Pancreas (tissue), 10 donors: Measurements from ENCODE around the gene CUZD1. TPM values are rescaled to one million over a fixed set of nuclear protein-coding genes. Genes with fewer than 3 reads are reported as not detected.

ENCODE experiments used
- ATAC-seq, 4 donors: fragments of 200-7000 bp; cut with Tn5 transposase; one replicate each; pipeline versions ENCODE4 v1.8.0 to v1.9.1; 2020; ENCODE audit warnings: mild to moderate bottlenecking in 4 of 4, moderate library complexity in 4 of 4
- DNase-seq, 6 donors: peaks; one replicate each; pipeline ENCODE4 v3.0.0-alpha.2; 2020
- FAIRE-seq: peaks from 2 replicates; lab custom pipeline; 2012; peaks lifted over from hg19 to GRCh38; lab: Jason Lieb, UNC
- H3K27ac ChIP-seq, 4 donors: fragments of 200-600 bp; sonication (generic); 1 replicate in 3 of 4; 2 replicates in 1 of 4; pipeline versions ENCODE4 v1.5.0 to v1.8.0; 2020
- H3K27me3 ChIP-seq, 4 donors: fragments of 200-600 bp; one replicate each; pipeline ENCODE4 v1.8.0; 2021
- H3K36me3 ChIP-seq, 3 donors: fragments of 200-600 bp; sonication (generic) in 1 of 3; one replicate each; pipeline versions ENCODE4 v1.5.0 to v1.8.0; 2020 to 2021
- H3K4me1 ChIP-seq, 3 donors: fragments of 200-600 bp; one replicate each; pipeline ENCODE4 v1.8.0; 2021
- H3K4me3 ChIP-seq, 4 donors: fragments of 200-600 bp; sonication (generic) in 2 of 4; one replicate each; pipeline versions ENCODE4 v1.5.0 to v1.8.0; 2020 to 2021
- H3K9me3 ChIP-seq, 4 donors: fragments of 200-600 bp; one replicate each; pipeline ENCODE4 v1.8.0; 2021
- CTCF ChIP-seq, 4 donors: fragments of 200-600 bp; sonication (generic) in 3 of 4; IDR thresholded peaks; one replicate each; pipeline versions ENCODE4 v1.5.0 to v1.8.0; 2021; ENCODE audit warnings: antibody characterized with exemption in 4 of 4
- WGBS, 2 donors: extraction: QIAGEN DNeasy Blood & Tissue Kit; methylation state at CpG; one replicate each; pipeline ENCODE4 v1.1.7; 2013; 5-methylcytosine and 5-hydroxymethylcytosine counted together
- intact Hi-C, 3 donors: fragments of 100-400 bp; cut with DNase I; formaldehyde crosslinking; loops; one replicate each; pipeline versions ENCODE4 v1.11.1 to v1.14.2; 2022
- polyA plus RNA-seq, 2 donors: library from polyadenylated mRNA; stranded (reverse); fragments of 200-250 nt; gene quantifications; one replicate each; pipeline ENCODE4 v1.2.3, GENCODE V29; 2013
- total RNA-seq, 6 donors: library from RNA; stranded (reverse); fragmentation: NEBNext Ultra II Directional in 4 of 6; extraction: Animal tissue kit (Norgen Biotek cat#: 25700) in 4 of 6; gene quantifications; one replicate each; pipeline versions ENCODE4 v1.2.1 to v1.2.4, GENCODE V29; 2021 to 2023
- donor health status: healthy with polysubstance abuse.
- donor health status: DM: no; HTN: no; CAD: no; lungs with moderate emphysema.
- donor health status: DM: no; HTN: no; CAD: no.
- donor health status: control.
- donor health status: control.
- donor health status: Bipolar disorder and iron deficiency.
- donor health status: DM: yes; HTN: yes; CAD: no.
- donor health status: DM: no; HTN: no; CAD: no.
- donor health status: DM: no; HTN: no; CAD: no.
- donor health status: DM: yes; HTN: yes; CAD: no.

Gene CUZD1
- total and polyA plus RNA-seq, 8 donors = 734 to 3,085 (median 2,038) TPM

- ATAC-seq (no peak), FAIRE-seq (no peak), DNase-seq (peak in 1 of 6 donors; percentile 55)
- Histone ChIP-seq H3K27me3 (peaks cover 0 to 6% (median 3%) of the 10 kb centered on the region in 4 donors), H3K4me3 (no peak overlapping the region), H3K9me3 (no peaks in the 10 kb centered on the region), H3K36me3 (no peaks in the 10 kb centered on the region), H3K27ac (no peak overlapping the region), H3K4me1 (no peaks in the 10 kb centered on the region)
- 84 to 89% methylated on average over 11 of the region's 11 CpGs for WGBS, 2 donors
- TF ChIP-seq CTCF (IDR thresholded peaks at IDR 0.05) = no peak
- intact Hi-C loops = no loop called here
Measured at GRCh38 chr10:122822973-122823690, 22.5 kb downstream of the CUZD1 start.

- intact Hi-C loops = no loop called here
- Histone ChIP-seq H3K4me3 (no peak overlapping the region), H3K27ac (no peak overlapping the region), H3K36me3 (no peaks in the 10 kb centered on the region), H3K4me1 (no peaks in the 10 kb centered on the region), H3K9me3 (no peaks in the 10 kb centered on the region), H3K27me3 (peaks cover 0 to 12% (median 3%) of the 10 kb centered on the region in 4 donors)
- 78 to 80% methylated on average over 3 of the region's 3 CpGs for WGBS, 2 donors
- TF ChIP-seq CTCF (IDR thresholded peaks at IDR 0.05) = no peak
- FAIRE-seq (no peak), ATAC-seq (no peak), DNase-seq (no peak)
Measured at GRCh38 chr10:122821808-122822207, 23.8 kb downstream of the CUZD1 start.

- H3K4me1 ChIP-seq = no peaks in the 10 kb centered on the region
- no peaks in the 10 kb centered on the region for H3K9me3 ChIP-seq
- FAIRE-seq (no peak), ATAC-seq (no peak), DNase-seq (no peak)
- intact Hi-C loops = no loop called here
- TF ChIP-seq CTCF (IDR thresholded peaks at IDR 0.05) = no peak
- H3K27me3 ChIP-seq = peaks cover 0 to 12% (median 2%) of the 10 kb centered on the region in 4 donors
- H3K27ac ChIP-seq = no peak overlapping the region
- H3K36me3 ChIP-seq = no peaks in the 10 kb centered on the region
- H3K4me3 ChIP-seq = no peak overlapping the region
- WGBS, 2 donors = 66 to 75% methylated on average over 5 of the region's 5 CpGs
Measured at GRCh38 chr10:122815458-122815857, 30.2 kb downstream of the CUZD1 start.

GRCh38 chr10:122814493-122814892, 31.2 kb downstream of the CUZD1 start:
- Histone ChIP-seq H3K4me1 (no peaks in the 10 kb centered on the region), H3K27ac (no peak overlapping the region), H3K36me3 (no peaks in the 10 kb centered on the region), H3K9me3 (no peaks in the 10 kb centered on the region), H3K27me3 (peaks cover 0 to 12% (median 0%) of the 10 kb centered on the region in 4 donors), H3K4me3 (no peak overlapping the region)
- ATAC-seq (no peak), FAIRE-seq (no peak), DNase-seq (no peak)
- intact Hi-C loops = no loop called here
- 62 to 69% methylated on average over 2 of the region's 2 CpGs for WGBS, 2 donors
- no peak for TF ChIP-seq CTCF (IDR thresholded peaks at IDR 0.05)

GRCh38 chr10:122812751-122813150, 32.9 kb downstream of the CUZD1 start:
- Histone ChIP-seq H3K27ac (no peak overlapping the region), H3K9me3 (no peaks in the 10 kb centered on the region), H3K36me3 (no peaks in the 10 kb centered on the region), H3K27me3 (peaks cover 0 to 5% (median 0%) of the 10 kb centered on the region in 4 donors), H3K4me3 (no peak overlapping the region), H3K4me1 (no peaks in the 10 kb centered on the region)
- WGBS, 2 donors = 70 to 77% methylated on average over 4 of the region's 4 CpGs
- TF ChIP-seq CTCF (IDR thresholded peaks at IDR 0.05) = no peak
- DNase-seq (no peak), ATAC-seq (no peak), FAIRE-seq (no peak)
- intact Hi-C loops = no loop called here
